C4-2B (cell line): ENCODE results near the gene SH3RF3.

ENCODE experiments used
- CTCF ChIP-seq: fragments of 450-650 bp; conservative IDR thresholded peaks from 2 replicates; pipeline ENCODE4 v1.5.1; 2017; ENCODE audit warnings: mild to moderate bottlenecking
- ZFX ChIP-seq: fragments of 450-650 bp; IDR thresholded peaks from 2 replicates; pipeline ENCODE4 v1.6.1; 2017

- TF ChIP-seq CTCF (no peak), ZFX (no peak)
Measured at GRCh38 chr2:109479804-109480203, 350.8 kb downstream of the SH3RF3 start.
